Upper lobe of left lung (tissue), 4 donors: Measurements from ENCODE around the gene WDR90.

Experiments
- EP300 ChIP-seq, 4 donors: sonication (generic); formaldehyde crosslinking; IDR thresholded peaks; one replicate each; pipeline ENCODE4 v1.5.1; 2017; ENCODE audit warnings: antibody characterized with exemption in 4 of 4, control low read depth in 2 of 4
- POLR2A ChIP-seq, 4 donors: fragments of 450-650 bp; IDR thresholded peaks; one replicate each; pipeline ENCODE4 v1.5.1; 2016 to 2017; ENCODE audit warnings: antibody characterized with exemption in 4 of 4, mild to moderate bottlenecking in 2 of 4
- POLR2AphosphoS5 ChIP-seq, 2 donors: sonication (generic); formaldehyde crosslinking; IDR thresholded peaks; one replicate each; pipeline ENCODE4 v1.5.1; 2017; ENCODE audit warnings: antibody characterized with exemption in 2 of 2
- TF ChIP-seq, protein P1 (sequence below), 6 experiments: fragments of 450-650 bp in 4 of 6; fragments of 200-600 bp in 2 of 6; sonication (generic) in 2 of 6; IDR thresholded peaks; one replicate each; pipeline ENCODE4 v1.5.1; 2016 to 2019; ENCODE audit warnings: antibody characterized with exemption in 6 of 6

DNA sequence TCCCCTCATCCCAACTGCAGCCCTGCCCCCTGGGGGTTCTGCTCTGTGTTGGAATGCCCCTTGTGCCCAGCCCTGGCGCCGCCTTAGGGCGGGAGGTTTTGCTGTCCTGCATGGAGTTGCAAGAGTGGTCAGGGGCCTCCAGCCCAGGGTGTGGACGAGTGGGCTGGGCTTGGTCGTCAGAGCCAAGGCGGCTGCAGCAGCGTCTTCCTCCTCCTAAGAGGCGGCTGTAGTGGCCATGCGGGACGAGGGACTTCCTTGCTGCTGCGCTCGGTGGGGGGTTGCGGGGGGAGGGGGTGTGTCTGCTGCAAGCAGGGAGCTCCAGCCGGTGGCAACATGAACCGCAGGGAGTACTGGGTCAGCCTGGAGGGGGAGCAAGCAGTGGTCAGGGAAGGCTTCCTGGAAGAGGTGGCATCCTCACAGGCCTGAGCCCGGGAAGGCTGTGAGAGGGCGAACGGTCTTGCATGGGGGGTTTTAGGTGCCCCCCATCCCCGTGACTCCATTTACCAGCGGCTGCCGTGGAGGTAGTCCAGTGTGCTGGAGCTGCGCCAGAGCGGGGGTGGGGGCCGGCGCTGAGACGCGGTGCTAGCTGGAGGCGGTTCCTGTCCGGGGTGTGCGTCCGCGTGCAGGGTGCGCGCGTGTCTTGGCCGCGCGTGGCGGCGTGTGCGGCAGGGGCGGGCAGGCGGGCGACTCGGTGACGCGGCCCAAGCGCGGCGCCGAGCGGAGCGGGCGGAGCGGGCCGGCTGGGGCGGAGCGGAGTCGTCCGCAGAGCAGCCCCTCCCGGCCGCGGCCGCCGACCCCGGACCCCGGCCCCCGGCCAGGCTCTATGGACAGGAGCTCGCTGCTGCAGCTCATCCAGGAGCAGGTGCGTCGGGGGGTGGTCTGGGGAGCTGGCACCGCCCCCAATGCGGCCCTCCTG is 26.1 kb downstream of the WDR90 start, which contains the start of gene RHBDL1:
- TF ChIP-seq, protein P1, sequence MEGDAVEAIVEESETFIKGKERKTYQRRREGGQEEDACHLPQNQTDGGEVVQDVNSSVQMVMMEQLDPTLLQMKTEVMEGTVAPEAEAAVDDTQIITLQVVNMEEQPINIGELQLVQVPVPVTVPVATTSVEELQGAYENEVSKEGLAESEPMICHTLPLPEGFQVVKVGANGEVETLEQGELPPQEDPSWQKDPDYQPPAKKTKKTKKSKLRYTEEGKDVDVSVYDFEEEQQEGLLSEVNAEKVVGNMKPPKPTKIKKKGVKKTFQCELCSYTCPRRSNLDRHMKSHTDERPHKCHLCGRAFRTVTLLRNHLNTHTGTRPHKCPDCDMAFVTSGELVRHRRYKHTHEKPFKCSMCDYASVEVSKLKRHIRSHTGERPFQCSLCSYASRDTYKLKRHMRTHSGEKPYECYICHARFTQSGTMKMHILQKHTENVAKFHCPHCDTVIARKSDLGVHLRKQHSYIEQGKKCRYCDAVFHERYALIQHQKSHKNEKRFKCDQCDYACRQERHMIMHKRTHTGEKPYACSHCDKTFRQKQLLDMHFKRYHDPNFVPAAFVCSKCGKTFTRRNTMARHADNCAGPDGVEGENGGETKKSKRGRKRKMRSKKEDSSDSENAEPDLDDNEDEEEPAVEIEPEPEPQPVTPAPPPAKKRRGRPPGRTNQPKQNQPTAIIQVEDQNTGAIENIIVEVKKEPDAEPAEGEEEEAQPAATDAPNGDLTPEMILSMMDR (IDR thresholded peaks at IDR 0.05): no peak
- TF ChIP-seq POLR2AphosphoS5 (IDR thresholded peaks at IDR 0.05) (no peak), POLR2A (IDR thresholded peaks at IDR 0.05) (no peak), EP300 (IDR thresholded peaks at IDR 0.05) (no peak)
